Nephron (organoid): ENCODE measurements around the gene METTL3.

Experiments
- H3K27ac Mint-ChIP-seq, 3 experiments: 2 replicates each; pipeline ENCODE4 v1.8.0; 2020; ENCODE audit warnings: mixed read lengths in 3 of 3, mild to moderate bottlenecking in 2 of 3, moderate library complexity in 1 of 3
- H3K27me3 Mint-ChIP-seq: 2 replicates; pipeline ENCODE4 v1.8.0; 2021; ENCODE audit warnings: low read depth, mild to moderate bottlenecking, moderate library complexity, mixed read lengths
- H3K36me3 Mint-ChIP-seq: 2 replicates; pipeline ENCODE4 v1.8.0; 2020; ENCODE audit warnings: low read depth, mixed read lengths
- H3K4me1 Mint-ChIP-seq: 2 replicates; pipeline ENCODE4 v1.8.0; 2020; ENCODE audit warnings: mixed read lengths
- H3K4me3 Mint-ChIP-seq, 3 experiments: 2 replicates each; pipeline ENCODE4 v1.8.0; 2020; ENCODE audit warnings: mild to moderate bottlenecking in 3 of 3, mixed read lengths in 3 of 3, moderate library complexity in 2 of 3
- H3K9me3 Mint-ChIP-seq: 2 replicates; pipeline ENCODE4 v1.8.0; 2020; ENCODE audit warnings: mixed read lengths
- TF ChIP-seq, protein P1 (sequence below), 3 experiments: fragments of 200-600 bp; sonication (generic); IDR thresholded peaks; one replicate each; pipeline ENCODE4 v1.5.0; 2021; ENCODE audit warnings: antibody characterized with exemption in 3 of 3; ENCODE audit not compliant: unreplicated experiment in 3 of 3

Gene METTL3

DNA sequence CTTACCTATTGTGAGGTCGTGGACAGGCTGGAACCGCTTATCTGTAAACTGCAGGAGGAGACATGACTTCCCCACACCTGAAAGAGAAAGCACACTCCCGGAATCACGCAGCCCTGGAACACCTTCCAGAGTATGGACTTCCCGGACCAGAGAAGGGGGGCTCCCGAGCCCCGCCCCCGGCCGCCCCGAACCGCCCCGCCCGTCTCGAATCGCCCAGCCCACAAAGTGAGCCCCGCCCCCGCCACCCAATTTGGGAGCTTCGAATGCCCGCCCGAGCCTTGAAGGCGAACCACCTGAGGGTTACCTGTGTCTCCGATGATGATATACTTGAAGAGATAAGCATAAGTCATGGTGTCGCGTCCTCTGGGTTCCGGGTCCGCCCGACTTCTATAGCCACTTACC lies 34.6 kb downstream of the METTL3 start:
- Mint-ChIP-seq H3K4me3 (peak overlapping the region; percentile 95 to 98 (median 98)), H3K9me3 (no peaks in the 10 kb centered on the region), H3K36me3 (peaks cover 34% of the 10 kb centered on the region), H3K27ac (peak overlapping the region; percentile 75 to 92 (median 89)), H3K27me3 (no peaks in the 10 kb centered on the region), H3K4me1 (peaks cover 12% of the 10 kb centered on the region)
- TF ChIP-seq, protein P1, sequence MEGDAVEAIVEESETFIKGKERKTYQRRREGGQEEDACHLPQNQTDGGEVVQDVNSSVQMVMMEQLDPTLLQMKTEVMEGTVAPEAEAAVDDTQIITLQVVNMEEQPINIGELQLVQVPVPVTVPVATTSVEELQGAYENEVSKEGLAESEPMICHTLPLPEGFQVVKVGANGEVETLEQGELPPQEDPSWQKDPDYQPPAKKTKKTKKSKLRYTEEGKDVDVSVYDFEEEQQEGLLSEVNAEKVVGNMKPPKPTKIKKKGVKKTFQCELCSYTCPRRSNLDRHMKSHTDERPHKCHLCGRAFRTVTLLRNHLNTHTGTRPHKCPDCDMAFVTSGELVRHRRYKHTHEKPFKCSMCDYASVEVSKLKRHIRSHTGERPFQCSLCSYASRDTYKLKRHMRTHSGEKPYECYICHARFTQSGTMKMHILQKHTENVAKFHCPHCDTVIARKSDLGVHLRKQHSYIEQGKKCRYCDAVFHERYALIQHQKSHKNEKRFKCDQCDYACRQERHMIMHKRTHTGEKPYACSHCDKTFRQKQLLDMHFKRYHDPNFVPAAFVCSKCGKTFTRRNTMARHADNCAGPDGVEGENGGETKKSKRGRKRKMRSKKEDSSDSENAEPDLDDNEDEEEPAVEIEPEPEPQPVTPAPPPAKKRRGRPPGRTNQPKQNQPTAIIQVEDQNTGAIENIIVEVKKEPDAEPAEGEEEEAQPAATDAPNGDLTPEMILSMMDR (IDR thresholded peaks at IDR 0.05; ENCODE audit: unreplicated experiment in 3 of 3) = no peak

DNA sequence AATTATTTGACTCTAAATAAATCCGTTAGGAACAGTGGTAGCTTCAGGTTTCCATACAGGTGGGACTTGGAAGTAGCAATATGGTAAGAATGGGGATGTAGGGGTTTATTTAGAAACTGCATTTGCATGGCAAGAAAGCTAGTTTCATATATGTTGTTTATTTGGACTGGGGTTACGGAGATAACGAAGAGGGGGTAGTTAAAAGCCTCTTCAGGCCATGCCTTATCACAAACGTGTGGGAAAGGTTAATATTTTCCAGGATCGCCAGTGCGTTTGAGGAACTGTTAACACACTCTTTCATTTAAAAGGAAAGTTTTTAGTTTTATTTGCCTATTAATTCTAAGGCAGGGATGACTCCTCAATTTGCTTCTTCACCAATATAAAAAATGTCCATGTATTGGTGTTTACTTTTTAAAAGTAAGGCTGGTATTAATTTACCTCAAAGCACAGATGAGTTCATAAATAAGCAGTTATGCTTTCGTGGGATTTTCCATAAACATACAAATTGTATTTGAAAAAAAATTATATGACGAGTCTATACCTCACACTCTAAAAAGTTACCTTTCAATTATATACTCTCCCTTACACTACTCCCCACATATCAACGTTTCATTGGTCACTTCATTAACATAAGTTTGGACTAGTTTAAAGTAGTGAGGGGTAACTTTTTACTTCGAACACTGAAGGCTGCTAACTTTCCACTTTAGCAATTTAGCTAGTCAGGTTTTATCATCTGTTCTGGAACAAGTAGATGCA lies 35.2 kb downstream of the METTL3 start:
- H3K27ac Mint-ChIP-seq = peak overlapping the region; percentile 75 to 92 (median 89)
- peaks cover 12% of the 10 kb centered on the region for H3K4me1 Mint-ChIP-seq
- peak overlapping the region; percentile 95 to 98 (median 98) for H3K4me3 Mint-ChIP-seq
- H3K36me3 Mint-ChIP-seq = peaks cover 34% of the 10 kb centered on the region
- no peaks in the 10 kb centered on the region for H3K27me3 Mint-ChIP-seq
- H3K9me3 Mint-ChIP-seq = no peaks in the 10 kb centered on the region
- TF ChIP-seq, protein P1 (IDR thresholded peaks at IDR 0.05; ENCODE audit: unreplicated experiment in 3 of 3) = no peak

DNA sequence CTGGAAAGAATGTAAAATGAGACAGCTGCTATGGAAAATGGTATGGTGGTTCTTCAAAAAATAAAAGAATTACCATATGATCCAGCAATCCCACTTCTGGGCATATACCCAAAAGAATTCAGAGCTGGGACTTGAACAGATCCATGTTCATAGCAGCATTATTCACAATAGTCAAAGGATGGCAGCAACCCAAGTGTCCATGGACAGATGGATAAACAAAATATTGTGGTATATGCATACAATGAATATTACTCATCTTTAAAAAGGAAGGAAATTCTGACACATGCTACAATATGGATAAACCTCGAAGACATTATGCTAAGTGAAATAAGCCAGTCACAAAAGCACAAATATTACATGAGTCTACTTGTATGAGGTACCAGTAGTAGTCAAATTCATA lies 43.5 kb downstream of the METTL3 start:
- no peaks in the 10 kb centered on the region for H3K9me3 Mint-ChIP-seq
- no peaks in the 10 kb centered on the region for H3K4me1 Mint-ChIP-seq
- TF ChIP-seq, protein P1 (IDR thresholded peaks at IDR 0.05; ENCODE audit: unreplicated experiment in 3 of 3) = no peak
- H3K27ac Mint-ChIP-seq = no peak overlapping the region
- H3K27me3 Mint-ChIP-seq = no peaks in the 10 kb centered on the region
- peaks cover 55% of the 10 kb centered on the region for H3K36me3 Mint-ChIP-seq
- H3K4me3 Mint-ChIP-seq = no peak overlapping the region

DNA sequence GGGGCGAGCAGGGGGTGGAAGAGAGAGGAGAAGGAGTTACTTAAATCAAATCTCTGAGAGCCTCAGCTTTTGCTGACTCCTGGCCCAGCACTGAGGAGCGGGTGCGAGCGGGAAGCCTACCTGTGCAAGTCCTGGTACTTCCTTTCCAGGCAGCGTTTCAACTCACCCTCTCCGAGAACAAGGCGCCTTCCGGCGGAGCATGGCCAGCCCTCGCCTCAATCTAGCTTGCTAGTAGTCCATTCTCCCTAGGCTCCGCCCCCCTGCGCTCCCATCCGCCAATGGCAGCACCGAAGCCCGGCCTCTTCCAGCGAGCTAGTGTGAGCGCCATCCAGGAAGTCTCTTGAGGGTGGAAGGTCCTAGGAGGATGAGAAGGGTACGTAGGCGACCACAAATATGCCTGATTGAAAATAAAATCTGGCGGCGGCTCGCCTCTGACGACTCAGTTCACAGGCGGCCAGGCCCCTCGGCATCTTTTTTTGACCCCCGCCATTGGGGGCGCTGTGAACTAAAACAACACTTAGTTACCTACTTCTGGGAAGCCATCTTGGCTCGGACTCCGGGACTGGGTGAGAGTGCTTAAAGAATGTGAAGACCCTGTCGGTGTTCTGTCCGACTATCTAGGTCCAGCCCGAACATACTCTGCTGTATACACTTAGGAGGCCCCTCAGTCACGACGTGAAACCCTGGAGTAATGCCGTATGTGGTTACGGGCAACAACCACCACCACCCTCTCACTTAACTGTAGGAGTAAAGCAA lies 55.0 kb downstream of the METTL3 start, which contains the start of gene CHD8:
TSS of gene CHD8 (minus strand) at position 212 of the 756 bp plus-strand sequence. CDS start 24,480 bp downstream, outside the sequence.
- peaks cover 24% of the 10 kb centered on the region for H3K4me1 Mint-ChIP-seq
- H3K27ac Mint-ChIP-seq = peak within 1 kb of the TSS; percentile 100
- no peaks in the 10 kb centered on the region for H3K27me3 Mint-ChIP-seq
- TF ChIP-seq, protein P1 (IDR thresholded peaks at IDR 0.05; ENCODE audit: unreplicated experiment in 3 of 3) = peak; percentile 57 to 73 (median 60)
- H3K9me3 Mint-ChIP-seq = no peaks in the 10 kb centered on the region
- peak within 1 kb of the TSS; percentile 97 to 98 (median 98) for H3K4me3 Mint-ChIP-seq
- H3K36me3 Mint-ChIP-seq = peaks cover 40% of the 10 kb centered on the region

DNA sequence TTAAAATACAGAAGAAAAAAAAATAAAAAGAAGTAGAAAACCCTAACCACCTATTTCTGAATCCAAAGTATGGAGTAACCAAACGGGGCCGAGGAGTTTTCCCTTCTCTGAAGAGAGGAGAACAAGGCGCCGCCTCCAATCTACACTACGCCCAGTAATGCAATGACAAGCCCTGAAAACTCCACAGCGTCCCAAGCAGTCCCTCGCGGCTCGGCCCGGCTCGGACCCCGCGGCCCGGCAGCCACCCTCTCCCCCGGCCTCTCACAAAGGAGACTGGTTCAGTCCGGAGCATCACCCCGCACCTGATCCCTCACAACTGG lies 55.6 kb downstream of the METTL3 start:
- Mint-ChIP-seq H3K9me3 (no peaks in the 10 kb centered on the region), H3K36me3 (peaks cover 36% of the 10 kb centered on the region), H3K4me1 (peaks cover 24% of the 10 kb centered on the region), H3K27ac (peak overlapping the region; percentile 100), H3K27me3 (no peaks in the 10 kb centered on the region), H3K4me3 (peak overlapping the region; percentile 97 to 98 (median 98))
- TF ChIP-seq, protein P1 (IDR thresholded peaks at IDR 0.05; ENCODE audit: unreplicated experiment in 3 of 3) = no peak
